IPS-18a (cell line): ENCODE measurements around the gene TGFB2.

Source experiments
- H3K27ac ChIP-seq: one replicate; pipeline ENCODE4 v1.5.1; 2013; ENCODE audit warnings: low read length
- H3K27me3 ChIP-seq: one replicate; pipeline ENCODE4 v1.6.1; 2013; ENCODE audit warnings: mild to moderate bottlenecking, low read length; ENCODE audit not compliant: control insufficient read depth, insufficient read depth
- H3K36me3 ChIP-seq: one replicate; pipeline ENCODE4 v1.6.1; 2013; ENCODE audit warnings: low read depth, low read length; ENCODE audit not compliant: control insufficient read depth
- H3K4me1 ChIP-seq: one replicate; pipeline ENCODE4 v1.6.1; 2013; ENCODE audit warnings: low read depth, low read length; ENCODE audit not compliant: control insufficient read depth
- H3K4me3 ChIP-seq: one replicate; pipeline ENCODE4 v1.5.1; 2013; ENCODE audit warnings: low read length
- H3K9ac ChIP-seq: one replicate; pipeline ENCODE4 v1.6.1; 2013; ENCODE audit warnings: mild to moderate bottlenecking, low read length, moderate library complexity
- H3K9me3 ChIP-seq: one replicate; pipeline ENCODE4 v1.6.1; 2013; ENCODE audit warnings: low read depth, low read length; ENCODE audit not compliant: control insufficient read depth

Gene TGFB2

GRCh38 chr1:218400624-218401023 is 55.5 kb downstream of the TGFB2 start:
- Histone ChIP-seq H3K27me3 (no peaks in the 10 kb centered on the region), H3K9ac (no peak overlapping the region), H3K4me1 (no peaks in the 10 kb centered on the region), H3K4me3 (no peak overlapping the region), H3K36me3 (no peaks in the 10 kb centered on the region), H3K9me3 (no peaks in the 10 kb centered on the region), H3K27ac (no peak overlapping the region)

GRCh38 chr1:218401441-218401997 is 56.4 kb downstream of the TGFB2 start:
- Histone ChIP-seq H3K4me3 (no peak overlapping the region), H3K27ac (no peak overlapping the region), H3K36me3 (no peaks in the 10 kb centered on the region), H3K9ac (no peak overlapping the region), H3K9me3 (no peaks in the 10 kb centered on the region), H3K4me1 (no peaks in the 10 kb centered on the region), H3K27me3 (no peaks in the 10 kb centered on the region)

GRCh38 chr1:218401998-218402785 is 57.1 kb downstream of the TGFB2 start:
- Histone ChIP-seq H3K9me3 (no peaks in the 10 kb centered on the region), H3K4me1 (no peaks in the 10 kb centered on the region), H3K27ac (no peak overlapping the region), H3K4me3 (no peak overlapping the region), H3K9ac (no peak overlapping the region), H3K27me3 (no peaks in the 10 kb centered on the region), H3K36me3 (no peaks in the 10 kb centered on the region)

- Histone ChIP-seq H3K27me3 (no peaks in the 10 kb centered on the region), H3K9ac (no peak overlapping the region), H3K4me1 (no peaks in the 10 kb centered on the region), H3K27ac (no peak overlapping the region), H3K4me3 (no peak overlapping the region), H3K9me3 (no peaks in the 10 kb centered on the region), H3K36me3 (no peaks in the 10 kb centered on the region)
Observed at GRCh38 chr1:218402786-218403120, 57.6 kb downstream of the TGFB2 start.

- no peaks in the 10 kb centered on the region for H3K36me3 ChIP-seq
- H3K9ac ChIP-seq, result no peak overlapping the region
- H3K9me3 ChIP-seq, result no peaks in the 10 kb centered on the region
- no peak overlapping the region for H3K27ac ChIP-seq
- H3K27me3 ChIP-seq, result no peaks in the 10 kb centered on the region
- no peaks in the 10 kb centered on the region for H3K4me1 ChIP-seq
- H3K4me3 ChIP-seq, result no peak overlapping the region
Observed at GRCh38 chr1:218403300-218403699, 58.2 kb downstream of the TGFB2 start.

GRCh38 chr1:218407630-218408029 is 62.5 kb downstream of the TGFB2 start:
- Histone ChIP-seq H3K36me3 (no peaks in the 10 kb centered on the region), H3K4me1 (no peaks in the 10 kb centered on the region), H3K9me3 (no peaks in the 10 kb centered on the region), H3K9ac (no peak overlapping the region), H3K27ac (no peak overlapping the region), H3K4me3 (no peak overlapping the region), H3K27me3 (no peaks in the 10 kb centered on the region)

- Histone ChIP-seq H3K27me3 (no peaks in the 10 kb centered on the region), H3K4me1 (no peaks in the 10 kb centered on the region), H3K36me3 (no peaks in the 10 kb centered on the region), H3K4me3 (no peak overlapping the region), H3K9ac (no peak overlapping the region), H3K9me3 (no peaks in the 10 kb centered on the region), H3K27ac (no peak overlapping the region)
Observed at GRCh38 chr1:218408135-218408534, 63.0 kb downstream of the TGFB2 start.

- no peaks in the 10 kb centered on the region for H3K9me3 ChIP-seq
- H3K4me3 ChIP-seq, result no peak overlapping the region
- no peaks in the 10 kb centered on the region for H3K36me3 ChIP-seq
- H3K9ac ChIP-seq, result no peak overlapping the region
- H3K27ac ChIP-seq, result no peak overlapping the region
- no peaks in the 10 kb centered on the region for H3K4me1 ChIP-seq
- no peaks in the 10 kb centered on the region for H3K27me3 ChIP-seq
Observed at GRCh38 chr1:218408942-218409341, 63.8 kb downstream of the TGFB2 start.

- no peaks in the 10 kb centered on the region for H3K27me3 ChIP-seq
- no peak overlapping the region for H3K9ac ChIP-seq
- no peak overlapping the region for H3K4me3 ChIP-seq
- no peak overlapping the region for H3K27ac ChIP-seq
- H3K4me1 ChIP-seq, result no peaks in the 10 kb centered on the region
- no peaks in the 10 kb centered on the region for H3K36me3 ChIP-seq
- no peaks in the 10 kb centered on the region for H3K9me3 ChIP-seq
Observed at GRCh38 chr1:218409946-218410510, 64.9 kb downstream of the TGFB2 start.

- Histone ChIP-seq H3K27ac (no peak overlapping the region), H3K9ac (no peak overlapping the region), H3K36me3 (no peaks in the 10 kb centered on the region), H3K9me3 (no peaks in the 10 kb centered on the region), H3K4me1 (no peaks in the 10 kb centered on the region), H3K27me3 (no peaks in the 10 kb centered on the region), H3K4me3 (no peak overlapping the region)
Observed at GRCh38 chr1:218411101-218411500, 66.0 kb downstream of the TGFB2 start.

GRCh38 chr1:218412171-218412570 is 67.0 kb downstream of the TGFB2 start:
- Histone ChIP-seq H3K9ac (no peak overlapping the region), H3K4me3 (no peak overlapping the region), H3K4me1 (no peaks in the 10 kb centered on the region), H3K27me3 (no peaks in the 10 kb centered on the region), H3K27ac (no peak overlapping the region), H3K9me3 (no peaks in the 10 kb centered on the region), H3K36me3 (no peaks in the 10 kb centered on the region)

- H3K4me1 ChIP-seq, result no peaks in the 10 kb centered on the region
- no peak overlapping the region for H3K27ac ChIP-seq
- no peak overlapping the region for H3K4me3 ChIP-seq
- H3K36me3 ChIP-seq, result no peaks in the 10 kb centered on the region
- no peaks in the 10 kb centered on the region for H3K9me3 ChIP-seq
- H3K27me3 ChIP-seq, result no peaks in the 10 kb centered on the region
- H3K9ac ChIP-seq, result no peak overlapping the region
Observed at GRCh38 chr1:218413179-218413578, 68.0 kb downstream of the TGFB2 start.
